ENCODE results near the gene CAMK1D. TPM values are rescaled to one million over a fixed set of nuclear protein-coding genes. Genes with fewer than 3 reads are reported as not detected.

CAMK1D gene
- total RNA-seq, 6 experiments from 2014 or later, result 5.3 to 10.8 (median 9.5) TPM

DNA sequence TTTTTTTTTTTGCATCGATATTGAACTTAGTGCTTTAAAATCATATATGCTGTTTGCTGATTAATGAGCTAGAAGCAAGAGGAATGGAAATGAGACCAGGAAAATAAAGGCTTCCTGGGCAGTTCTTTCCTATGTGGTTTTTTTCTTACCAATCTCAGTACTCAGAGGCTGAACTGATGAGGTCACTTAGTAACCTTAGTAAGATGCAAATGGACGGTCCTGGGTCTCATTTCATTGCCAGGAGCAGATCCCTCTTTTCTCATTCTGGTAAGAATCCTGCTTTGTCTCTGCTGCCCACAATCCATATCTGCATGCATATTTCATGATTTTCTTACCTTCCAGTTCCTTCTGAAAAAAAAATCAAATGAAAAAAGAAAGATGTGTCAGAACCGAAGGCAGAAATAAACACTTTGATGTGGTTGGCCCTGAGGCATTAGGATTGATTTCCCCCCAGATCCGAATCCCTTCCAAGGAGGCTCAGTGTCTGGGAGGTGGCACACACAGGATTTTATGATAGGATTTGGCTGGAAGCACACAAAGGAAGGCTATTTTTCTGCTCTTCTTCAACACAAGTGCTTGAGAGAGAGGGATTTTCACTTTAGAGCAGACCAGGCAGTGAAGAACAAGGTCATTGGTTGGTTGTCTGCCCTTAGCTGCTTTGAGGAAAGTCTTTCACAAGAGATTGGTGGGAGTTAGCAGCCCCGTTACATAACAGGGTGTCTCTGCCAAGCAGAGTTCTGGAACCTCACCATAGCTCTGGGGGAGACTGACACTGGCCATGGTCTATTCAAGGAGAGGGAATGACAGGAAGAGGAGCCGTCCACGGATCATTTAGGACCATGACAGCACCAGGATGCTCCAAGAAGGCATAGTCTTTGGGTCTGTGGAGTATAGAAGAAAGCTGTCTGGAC is 150.0 kb downstream of the CAMK1D start:
- TF ChIP-seq POLR2A (IDR thresholded peaks at IDR 0.05), result no peak
- TF ChIP-seq, protein P1, sequence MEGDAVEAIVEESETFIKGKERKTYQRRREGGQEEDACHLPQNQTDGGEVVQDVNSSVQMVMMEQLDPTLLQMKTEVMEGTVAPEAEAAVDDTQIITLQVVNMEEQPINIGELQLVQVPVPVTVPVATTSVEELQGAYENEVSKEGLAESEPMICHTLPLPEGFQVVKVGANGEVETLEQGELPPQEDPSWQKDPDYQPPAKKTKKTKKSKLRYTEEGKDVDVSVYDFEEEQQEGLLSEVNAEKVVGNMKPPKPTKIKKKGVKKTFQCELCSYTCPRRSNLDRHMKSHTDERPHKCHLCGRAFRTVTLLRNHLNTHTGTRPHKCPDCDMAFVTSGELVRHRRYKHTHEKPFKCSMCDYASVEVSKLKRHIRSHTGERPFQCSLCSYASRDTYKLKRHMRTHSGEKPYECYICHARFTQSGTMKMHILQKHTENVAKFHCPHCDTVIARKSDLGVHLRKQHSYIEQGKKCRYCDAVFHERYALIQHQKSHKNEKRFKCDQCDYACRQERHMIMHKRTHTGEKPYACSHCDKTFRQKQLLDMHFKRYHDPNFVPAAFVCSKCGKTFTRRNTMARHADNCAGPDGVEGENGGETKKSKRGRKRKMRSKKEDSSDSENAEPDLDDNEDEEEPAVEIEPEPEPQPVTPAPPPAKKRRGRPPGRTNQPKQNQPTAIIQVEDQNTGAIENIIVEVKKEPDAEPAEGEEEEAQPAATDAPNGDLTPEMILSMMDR (IDR thresholded peaks at IDR 0.05), result no peak
- Histone ChIP-seq H3K27me3 (no peaks in the 10 kb centered on the region), H3K4me3 (no peak overlapping the region), H3K9me3 (no peaks in the 10 kb centered on the region), H3K4me1 (peaks cover 0 to 19% (median 4%) of the 10 kb centered on the region in 4 donors), H3K36me3 (no peaks in the 10 kb centered on the region), H3K27ac (no peak overlapping the region)
- intact Hi-C loops (cut with DNase I), result no loop called here
- WGBS (ENCODE audit: insufficient coverage, low coverage, low lambda C conversion rate, missing lambda C conversion rate), result 71% methylated on average over 6 of the region's 7 CpGs
- peak in 3 of 4 donors; percentile 34 to 69 (median 54) for ATAC-seq
- peak in 1 of 3 donors; percentile 56 for DNase-seq

DNA sequence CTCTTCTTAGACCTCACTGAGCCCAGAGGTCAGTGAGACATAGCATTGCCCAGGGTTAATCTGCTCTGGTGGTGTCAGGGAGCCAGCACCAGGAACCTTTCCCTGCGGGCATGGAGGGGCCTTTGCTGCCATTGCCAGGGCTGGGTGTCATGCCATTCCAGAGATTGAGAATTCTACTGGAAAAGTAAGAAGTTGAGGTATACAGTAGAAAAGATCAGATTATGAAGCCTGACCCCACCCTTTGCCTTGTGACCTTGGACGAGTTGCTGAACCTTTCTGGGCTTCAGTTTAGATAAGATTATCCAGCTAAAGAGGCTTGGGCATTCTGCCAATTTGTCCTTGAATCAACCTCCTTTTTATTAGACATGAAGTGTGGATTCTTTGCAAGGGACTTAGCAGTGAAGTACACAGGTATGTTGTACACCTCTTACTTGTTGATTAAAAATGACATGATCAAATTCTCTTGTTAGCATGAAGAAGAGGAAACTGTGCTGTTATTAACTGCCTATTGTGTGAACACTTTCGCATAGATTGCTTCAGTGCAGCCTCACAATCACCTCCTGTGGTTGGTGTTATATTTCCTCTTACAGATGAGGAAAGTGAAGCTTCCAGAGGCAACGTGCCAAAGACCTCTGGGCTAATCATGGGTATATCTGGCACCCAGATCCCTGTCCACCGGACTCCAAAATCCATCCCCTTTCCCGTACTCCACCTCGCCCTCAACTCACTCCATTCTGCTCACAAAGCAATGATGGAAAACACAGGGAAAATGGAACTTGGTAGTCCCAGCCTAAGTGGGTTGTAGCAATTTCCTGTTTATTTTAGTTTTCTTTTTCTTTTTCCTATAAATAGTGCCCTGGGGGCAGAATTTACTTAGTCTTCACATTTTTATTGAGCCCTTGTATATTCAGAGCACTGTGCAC is 151.3 kb downstream of the CAMK1D start:
- WGBS (ENCODE audit: insufficient coverage, low coverage, low lambda C conversion rate, missing lambda C conversion rate), result 31% methylated on average over 6 of the region's 7 CpGs
- intact Hi-C loops (cut with DNase I), result no loop called here
- ATAC-seq (peak; percentile 23 to 65 (median 50)), DNase-seq (no peak)
- Histone ChIP-seq H3K27me3 (no peaks in the 10 kb centered on the region), H3K36me3 (no peaks in the 10 kb centered on the region), H3K4me1 (peaks cover 0 to 19% (median 4%) of the 10 kb centered on the region in 4 donors), H3K4me3 (no peak overlapping the region), H3K27ac (no peak overlapping the region), H3K9me3 (no peaks in the 10 kb centered on the region)
- no peak for TF ChIP-seq POLR2A (IDR thresholded peaks at IDR 0.05)
- TF ChIP-seq, protein P1 (IDR thresholded peaks at IDR 0.05), result no peak

DNA sequence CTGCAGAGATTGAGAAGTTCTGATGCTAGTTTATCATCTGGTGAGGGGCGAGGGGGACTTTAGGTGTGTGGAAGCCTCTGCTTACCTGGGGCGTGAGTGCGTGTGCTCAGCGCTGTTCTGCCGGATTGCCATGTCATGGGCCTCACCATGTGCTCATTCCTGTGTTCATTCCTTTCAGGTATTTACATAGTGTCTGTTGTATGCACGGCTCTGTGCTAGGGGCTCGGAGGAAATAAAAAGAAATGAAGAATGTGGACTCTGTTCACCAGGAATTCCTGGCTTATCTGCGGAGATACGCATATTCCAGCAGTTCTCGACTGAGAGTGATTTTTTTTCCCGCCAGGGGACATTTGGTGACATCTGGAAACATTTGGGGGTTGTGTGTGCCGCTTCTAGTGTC is 152.0 kb downstream of the CAMK1D start:
- 64% methylated on average over 11 of the region's 12 CpGs for WGBS (ENCODE audit: insufficient coverage, low coverage, low lambda C conversion rate, missing lambda C conversion rate)
- intact Hi-C loops (cut with DNase I), result no loop called here
- Histone ChIP-seq H3K4me3 (no peak overlapping the region), H3K9me3 (no peaks in the 10 kb centered on the region), H3K4me1 (peaks cover 0 to 19% (median 4%) of the 10 kb centered on the region in 4 donors), H3K27me3 (no peaks in the 10 kb centered on the region), H3K36me3 (no peaks in the 10 kb centered on the region), H3K27ac (no peak overlapping the region)
- peak in 1 of 4 donors; percentile 10 for ATAC-seq
- DNase-seq, result no peak
- TF ChIP-seq, protein P1 (IDR thresholded peaks at IDR 0.05), result no peak
- TF ChIP-seq POLR2A (IDR thresholded peaks at IDR 0.05), result no peak

DNA sequence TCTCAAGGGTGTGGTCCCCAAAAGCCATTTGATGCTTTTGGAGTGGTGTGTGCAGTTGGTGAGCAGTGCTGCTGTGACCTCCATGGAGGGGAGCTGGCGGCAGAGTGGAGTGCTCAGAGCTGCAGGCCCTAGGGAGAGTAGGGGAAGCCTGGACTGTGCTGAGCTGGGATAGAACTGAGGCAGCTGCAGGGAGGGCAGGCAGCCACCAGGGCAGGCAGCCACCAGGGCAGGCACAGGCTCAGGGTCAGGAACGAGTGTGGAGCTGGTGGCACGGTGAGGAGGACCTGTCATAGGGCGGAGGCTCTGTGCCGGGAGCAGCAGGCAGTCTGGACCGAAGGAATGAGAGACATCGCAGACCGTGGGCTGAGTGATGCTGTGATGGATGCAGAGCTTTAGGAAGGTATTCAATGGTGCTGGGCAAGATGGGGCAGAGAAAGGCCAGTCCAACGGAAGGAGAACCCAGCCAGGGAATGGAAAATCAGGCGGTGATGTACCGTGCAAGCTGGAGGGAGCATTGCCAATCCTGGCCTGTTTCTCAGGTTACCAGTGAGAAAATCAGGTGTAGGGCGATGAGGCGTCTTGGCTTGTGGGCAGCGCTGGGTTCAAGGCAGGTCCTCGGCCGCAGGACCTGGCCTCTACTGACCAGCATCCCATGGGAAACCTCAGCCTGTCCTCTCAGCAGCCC is 152.6 kb downstream of the CAMK1D start:
- WGBS (ENCODE audit: insufficient coverage, low coverage, low lambda C conversion rate, missing lambda C conversion rate), result 90% methylated on average over 2 of the region's 16 CpGs
- Histone ChIP-seq H3K9me3 (no peaks in the 10 kb centered on the region), H3K36me3 (no peaks in the 10 kb centered on the region), H3K4me3 (no peak overlapping the region), H3K4me1 (peaks cover 0 to 19% (median 4%) of the 10 kb centered on the region in 4 donors), H3K27me3 (no peaks in the 10 kb centered on the region), H3K27ac (no peak overlapping the region)
- intact Hi-C loops (cut with DNase I), result no loop called here
- DNase-seq, result no peak
- TF ChIP-seq, protein P1 (IDR thresholded peaks at IDR 0.05), result no peak
- no peak for TF ChIP-seq POLR2A (IDR thresholded peaks at IDR 0.05)
- ATAC-seq, result peak in 1 of 4 donors; percentile 11

Measured in right lobe of liver (tissue), 6 donors.